Spleen (tissue), 11 donors: ENCODE measurements around the gene CCIN. TPM values are rescaled to one million over a fixed set of nuclear protein-coding genes. Genes with fewer than 3 reads are reported as not detected.
"Not testable (repeated sequence)": the region's sequence is repeated elsewhere in the genome, so short reads cannot be mapped to it uniquely, and the experiment has no call there.

Experiments used
- DNase-seq: peaks from one replicate; pipeline ENCODE4 v3.0.0-alpha.2; 2020
- H3K27ac ChIP-seq, 8 donors: fragments of 200-600 bp; sonication (generic) in 7 of 8; 1 replicate in 4 of 8; 2 replicates in 4 of 8; pipeline versions ENCODE4 v1.5.0 to v1.8.0; 2016 to 2021; ENCODE audit warnings: inconsistent platforms in 4 of 8, mild to moderate bottlenecking in 4 of 8, moderate library complexity in 1 of 8
- H3K27me3 ChIP-seq, 7 donors: fragments of 200-600 bp; sonication (generic) in 6 of 7; replicated peaks in 1 of 7; 1 replicate in 4 of 7; 2 replicates in 3 of 7; pipeline versions ENCODE4 v1.5.0 to v1.8.0; 2016 to 2021; ENCODE audit warnings: inconsistent platforms in 3 of 7, mild to moderate bottlenecking in 1 of 7
- H3K36me3 ChIP-seq, 6 donors: fragments of 200-600 bp; sonication (generic) in 5 of 6; 1 replicate in 4 of 6; 2 replicates in 2 of 6; pipeline versions ENCODE4 v1.5.0 to v1.8.0; 2016 to 2021; ENCODE audit warnings: inconsistent platforms in 2 of 6
- H3K4me1 ChIP-seq, 6 donors: fragments of 200-600 bp; sonication (generic) in 5 of 6; 1 replicate in 3 of 6; 2 replicates in 3 of 6; pipeline versions ENCODE4 v1.5.0 to v1.8.0; 2016 to 2021; ENCODE audit warnings: inconsistent platforms in 3 of 6
- H3K4me3 ChIP-seq, 8 donors: fragments of 200-600 bp; sonication (generic) in 7 of 8; 1 replicate in 4 of 8; 2 replicates in 4 of 8; pipeline versions ENCODE4 v1.5.0 to v1.8.0; 2016 to 2021; ENCODE audit warnings: inconsistent platforms in 4 of 8, mild to moderate bottlenecking in 4 of 8, moderate library complexity in 2 of 8
- H3K9me3 ChIP-seq, 8 donors: fragments of 200-600 bp; sonication (generic) in 7 of 8; 1 replicate in 4 of 8; 2 replicates in 4 of 8; pipeline versions ENCODE4 v1.5.0 to v1.8.0; 2016 to 2021; ENCODE audit warnings: inconsistent platforms in 4 of 8
- POLR2A ChIP-seq, 3 donors: fragments of 450-650 bp; IDR thresholded peaks; one replicate each; pipeline ENCODE4 v1.5.1; 2017; ENCODE audit warnings: antibody characterized with exemption in 3 of 3, mild to moderate bottlenecking in 1 of 3
- POLR2AphosphoS5 ChIP-seq, 3 donors: sonication (generic); formaldehyde crosslinking; IDR thresholded peaks; one replicate each; pipeline ENCODE4 v1.5.1; 2017; ENCODE audit warnings: antibody characterized with exemption in 3 of 3
- WGBS, 5 donors: extraction: QIAGEN DNeasy Blood & Tissue Kit in 3 of 5; methylation state at CpG; one replicate each; pipeline versions ENCODE4 v1.1.5 to v1.1.7; 2013 to 2018; 5-methylcytosine and 5-hydroxymethylcytosine counted together
- intact Hi-C: fragments of 100-400 bp; cut with DNase I; formaldehyde crosslinking; loops from one replicate; pipeline ENCODE4 v1.15.0; 2023; ENCODE audit warnings: low total_unique reads
- polyA plus RNA-seq, 3 donors: library from polyadenylated mRNA; stranded (reverse); fragments of 200-250 nt; gene quantifications; one replicate each; pipeline ENCODE4 v1.2.1, GENCODE V29; 2013
- total RNA-seq, 7 donors: library from RNA; depleted of rRNA in 3 of 7; stranded (reverse); fragments of >200 nt in 3 of 7; fragmentation: NEBNext Ultra II Directional in 4 of 7; extraction: Animal tissue kit (Norgen Biotek cat#: 25700) in 4 of 7; gene quantifications; one replicate each; pipeline versions ENCODE4 v1.1.0 to v1.2.1, GENCODE V29; 2016 to 2021
- TF ChIP-seq, protein P1 (sequence below), 11 experiments: fragments of 200-600 bp in 7 of 11; fragments of 450-650 bp in 4 of 11; sonication (generic) in 4 of 11; IDR thresholded peaks in 8 of 11; conservative IDR thresholded peaks in 3 of 11; 1 replicate in 7 of 11; 2 replicates in 4 of 11; pipeline versions ENCODE4 v1.4.0 to v1.8.0; 2016 to 2021; ENCODE audit warnings: antibody characterized with exemption in 11 of 11, inconsistent platforms in 4 of 11, mild to moderate bottlenecking in 1 of 11
- donor health status: healthy with polysubstance abuse.
- donor health status: DM: no; HTN: no; CAD: no; lungs with moderate emphysema.
- donor health status: DM: no; HTN: no; CAD: no.
- donor health status: Bipolar disorder and iron deficiency.
- donor health status: healthy.
- donor health status: DM: no; HTN: no; CAD: no.
- donor health status: DM: yes; HTN: yes; CAD: no.

Gene CCIN
- total and polyA plus RNA-seq, 10 donors: 0.03 to 1.0 (median 0.13) TPM; not detected in 3

DNA sequence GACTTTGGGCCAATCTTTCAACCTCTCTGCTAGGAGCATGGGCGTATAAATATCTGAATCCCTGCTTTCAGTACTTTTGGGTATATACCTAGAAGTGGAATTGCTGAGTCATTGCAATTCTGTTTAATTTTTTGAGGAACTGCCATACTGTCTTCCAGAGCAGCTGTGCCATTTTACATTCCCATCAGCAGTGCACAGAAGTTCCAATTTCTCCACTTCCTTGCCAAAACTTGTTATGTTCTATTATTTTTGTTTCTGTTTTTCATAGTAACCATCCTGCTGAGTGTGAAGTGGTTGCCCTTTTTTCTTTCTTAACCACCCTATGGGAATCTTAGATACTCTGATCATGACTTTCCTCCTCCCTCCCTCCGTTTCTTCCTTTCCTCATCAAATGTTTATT is 11.1 kb upstream of the CCIN start:
- no peak overlapping the region for H3K4me3 ChIP-seq
- H3K9me3 ChIP-seq: peaks cover 0 to 9% (median 4%) of the 10 kb centered on the region in 8 donors
- TF ChIP-seq POLR2AphosphoS5 (IDR thresholded peaks at IDR 0.05) (no peak), POLR2A (IDR thresholded peaks at IDR 0.05) (no peak)
- TF ChIP-seq, protein P1, sequence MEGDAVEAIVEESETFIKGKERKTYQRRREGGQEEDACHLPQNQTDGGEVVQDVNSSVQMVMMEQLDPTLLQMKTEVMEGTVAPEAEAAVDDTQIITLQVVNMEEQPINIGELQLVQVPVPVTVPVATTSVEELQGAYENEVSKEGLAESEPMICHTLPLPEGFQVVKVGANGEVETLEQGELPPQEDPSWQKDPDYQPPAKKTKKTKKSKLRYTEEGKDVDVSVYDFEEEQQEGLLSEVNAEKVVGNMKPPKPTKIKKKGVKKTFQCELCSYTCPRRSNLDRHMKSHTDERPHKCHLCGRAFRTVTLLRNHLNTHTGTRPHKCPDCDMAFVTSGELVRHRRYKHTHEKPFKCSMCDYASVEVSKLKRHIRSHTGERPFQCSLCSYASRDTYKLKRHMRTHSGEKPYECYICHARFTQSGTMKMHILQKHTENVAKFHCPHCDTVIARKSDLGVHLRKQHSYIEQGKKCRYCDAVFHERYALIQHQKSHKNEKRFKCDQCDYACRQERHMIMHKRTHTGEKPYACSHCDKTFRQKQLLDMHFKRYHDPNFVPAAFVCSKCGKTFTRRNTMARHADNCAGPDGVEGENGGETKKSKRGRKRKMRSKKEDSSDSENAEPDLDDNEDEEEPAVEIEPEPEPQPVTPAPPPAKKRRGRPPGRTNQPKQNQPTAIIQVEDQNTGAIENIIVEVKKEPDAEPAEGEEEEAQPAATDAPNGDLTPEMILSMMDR (IDR thresholded peaks at IDR 0.05 in 8 of 11, conservative IDR thresholded peaks at IDR 0.05 in 3 of 11): no peak
- no peaks in the 10 kb centered on the region for H3K27me3 ChIP-seq
- peaks cover 0 to 55% (median 5%) of the 10 kb centered on the region in 6 donors for H3K36me3 ChIP-seq
- DNase-seq: peak; percentile 58
- peak overlapping the region in 5 of 8 donors; percentile 50 to 72 (median 57) for H3K27ac ChIP-seq
- peaks cover 14 to 40% (median 28%) of the 10 kb centered on the region in 6 donors for H3K4me1 ChIP-seq
- WGBS, 5 donors: 64 to 76% (median 70%) methylated on average over 2 of the region's 2 CpGs
- intact Hi-C loops: no loop called here

DNA sequence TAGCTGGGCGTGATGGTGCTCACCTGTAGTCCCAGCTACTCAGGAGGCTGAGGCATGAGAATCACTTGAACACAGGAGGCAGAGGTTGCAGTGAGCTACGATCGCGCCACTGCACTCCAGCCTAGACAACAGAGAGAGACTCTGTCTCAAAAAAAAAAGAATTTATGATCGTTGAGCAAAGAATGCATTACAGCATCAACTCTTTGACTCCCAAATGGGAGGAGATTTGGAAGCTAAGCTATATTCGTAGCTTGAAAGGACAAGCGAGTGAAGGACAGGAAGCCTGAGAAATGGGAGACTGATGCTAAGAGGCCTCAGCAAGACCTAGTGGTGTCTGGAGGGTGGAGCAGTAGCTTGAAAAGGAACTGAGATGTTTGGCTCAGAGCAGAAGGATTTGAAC is 10.3 kb upstream of the CCIN start:
- H3K4me1 ChIP-seq: peaks cover 7 to 38% (median 27%) of the 10 kb centered on the region in 6 donors
- H3K36me3 ChIP-seq: peaks cover 0 to 56% (median 5%) of the 10 kb centered on the region in 6 donors
- intact Hi-C loops: no loop called here
- no peak overlapping the region for H3K4me3 ChIP-seq
- TF ChIP-seq, protein P1 (IDR thresholded peaks at IDR 0.05 in 8 of 11, conservative IDR thresholded peaks at IDR 0.05 in 3 of 11): no peak
- TF ChIP-seq POLR2AphosphoS5 (IDR thresholded peaks at IDR 0.05) (no peak), POLR2A (IDR thresholded peaks at IDR 0.05) (no peak)
- 78 to 90% (median 87%) methylated on average over 7 of the region's 7 CpGs for WGBS, 5 donors
- no peaks in the 10 kb centered on the region for H3K27me3 ChIP-seq
- H3K27ac ChIP-seq: peak overlapping the region in 4 of 8 donors; percentile 17 to 72 (median 62)
- DNase-seq: peak; percentile 24
- H3K9me3 ChIP-seq: peaks cover 0 to 9% (median 4%) of the 10 kb centered on the region in 8 donors

DNA sequence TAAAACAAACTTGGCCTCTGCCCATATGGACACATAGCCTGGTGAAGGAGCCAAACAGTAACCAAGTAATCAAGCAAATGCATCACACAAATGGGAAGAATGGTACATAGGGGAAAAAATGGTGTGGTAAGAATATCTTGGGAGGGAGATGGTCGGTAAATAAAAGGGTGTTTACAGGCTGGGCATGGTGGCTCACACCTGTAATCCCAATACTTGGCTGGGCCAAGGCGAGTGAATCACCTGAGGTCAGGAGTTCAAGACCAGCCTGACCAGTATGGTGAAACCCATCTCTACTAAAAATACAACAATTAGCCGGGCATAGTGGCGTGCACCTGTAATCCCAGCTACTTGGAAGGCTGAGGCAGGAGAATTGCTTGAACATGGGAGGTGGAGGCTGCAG is 9.7 kb upstream of the CCIN start:
- Histone ChIP-seq H3K27ac (peak overlapping the region in 3 of 8 donors; percentile 17 to 72 (median 66)), H3K4me1 (peaks cover 1 to 34% (median 22%) of the 10 kb centered on the region in 6 donors), H3K36me3 (peaks cover 0 to 56% (median 5%) of the 10 kb centered on the region in 6 donors)
- H3K27me3 ChIP-seq, H3K9me3 ChIP-seq, intact Hi-C loops, H3K4me3 ChIP-seq: not testable (repeated sequence)
- WGBS, 5 donors: 93 to 98% (median 96%) methylated on average over 4 of the region's 4 CpGs
- DNase-seq: peak; percentile 20

DNA sequence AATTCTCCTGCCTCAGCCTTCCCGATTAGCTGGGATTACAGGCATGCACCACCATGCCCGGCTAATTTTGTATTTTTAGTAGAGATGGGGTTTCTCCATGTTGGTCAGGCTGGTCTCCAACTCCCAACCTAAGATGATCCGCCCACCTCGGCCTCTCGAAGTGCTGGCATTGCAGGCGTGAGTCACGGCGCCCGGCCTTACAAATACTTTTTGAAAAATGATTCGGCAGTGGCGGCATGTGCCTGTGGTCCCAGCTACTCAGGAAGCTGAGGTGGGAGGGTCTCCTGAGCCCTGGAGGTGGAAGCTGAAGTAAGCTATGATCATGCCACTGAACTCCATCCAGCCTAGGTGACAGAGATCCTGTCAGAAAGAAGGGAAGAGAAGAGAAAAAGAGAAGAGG is 9.1 kb upstream of the CCIN start:
- 71 to 94% (median 80%) methylated on average over 11 of the region's 11 CpGs for WGBS, 5 donors
- Histone ChIP-seq H3K36me3 (peaks cover 0 to 56% (median 5%) of the 10 kb centered on the region in 6 donors), H3K4me1 (peaks cover 0 to 34% (median 17%) of the 10 kb centered on the region in 6 donors)
- H3K4me3 ChIP-seq, H3K27ac ChIP-seq, H3K9me3 ChIP-seq, H3K27me3 ChIP-seq, intact Hi-C loops: not testable (repeated sequence)
- DNase-seq: peak; percentile 23

DNA sequence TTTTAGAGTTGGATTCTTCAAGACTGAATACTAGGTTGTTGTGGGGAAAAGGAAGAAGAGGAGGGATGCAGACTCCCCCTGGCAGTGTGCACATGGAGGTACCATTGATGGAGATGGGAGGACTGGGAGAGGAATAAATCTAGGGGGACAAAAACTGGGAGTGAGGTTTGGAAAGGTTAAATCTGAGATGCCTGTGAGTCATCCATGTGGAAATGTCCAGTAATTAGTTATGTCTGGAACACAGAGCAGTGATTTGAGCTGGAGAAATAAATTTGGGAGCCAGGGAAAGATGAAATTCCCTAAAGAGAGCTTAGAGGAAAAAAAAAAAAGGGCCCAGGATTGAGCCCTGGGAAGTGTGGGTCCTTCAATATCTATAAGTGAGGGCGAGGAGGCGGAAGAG is 8.0 kb upstream of the CCIN start:
- H3K27ac ChIP-seq: peak overlapping the region in 1 of 8 donors; percentile 3
- peak; percentile 2 for DNase-seq
- H3K4me1 ChIP-seq: peaks cover 3 to 42% (median 23%) of the 10 kb centered on the region in 6 donors
- TF ChIP-seq POLR2AphosphoS5 (IDR thresholded peaks at IDR 0.05) (no peak), POLR2A (IDR thresholded peaks at IDR 0.05) (no peak)
- TF ChIP-seq, protein P1 (IDR thresholded peaks at IDR 0.05 in 8 of 11, conservative IDR thresholded peaks at IDR 0.05 in 3 of 11): no peak
- WGBS, 5 donors: 84 to 100% (median 98%) methylated on average over 2 of the region's 2 CpGs
- peaks cover 0 to 4% (median 0%) of the 10 kb centered on the region in 7 donors for H3K27me3 ChIP-seq
- H3K4me3 ChIP-seq: no peak overlapping the region
- H3K9me3 ChIP-seq: peaks cover 0 to 7% (median 4%) of the 10 kb centered on the region in 8 donors
- intact Hi-C loops: no loop called here
- H3K36me3 ChIP-seq: peaks cover 0 to 49% (median 5%) of the 10 kb centered on the region in 6 donors
